SK-N-SH (cell line): ENCODE results near the gene TARDBP. TPM values are rescaled to one million over a fixed set of nuclear protein-coding genes. Genes with fewer than 3 reads are reported as not detected.

Experiments
- CTCF ChIA-PET: fragments of 300-600, 350-600 bp; formaldehyde crosslinking; extraction: SDS; loops from one replicate; lab custom pipeline; 2021; lab: Yijun Ruan, JAX
- POLR2A ChIA-PET: fragments of 350-600 bp; sonication (Branson Sonifier 250); formaldehyde crosslinking; extraction: SDS; loops from one replicate; lab custom pipeline; 2020; ENCODE audit warnings: antibody characterized with exemption, inconsistent platforms; lab: Yijun Ruan, JAX
- DNase-seq: peaks from one replicate; pipeline ENCODE4 v3.0.0; 2012
- H2AFZ ChIP-seq: fragments of 200-600 bp; sonication (generic); 2 replicates; pipeline ENCODE4 v1.8.1; 2016; ENCODE audit warnings: antibody characterized with exemption, mild to moderate bottlenecking, low read depth
- H3F3A ChIP-seq: fragments of 200-600 bp; sonication (generic); replicated peaks from 2 replicates; pipeline ENCODE3; 2016; ENCODE audit warnings: antibody characterized with exemption, mild to moderate bottlenecking; ENCODE audit not compliant: insufficient read depth
- H3K27ac ChIP-seq, 2 experiments: fragments of 200-500 bp in 1 of 2; fragments of 200-600 bp in 1 of 2; sonication (Bioruptor generic) in 1 of 2; sonication (generic), shearing (Covaris generic) in 1 of 2; 2 replicates each; pipeline versions ENCODE4 v1.5.1 to v1.6.1; 2014 to 2016; ENCODE audit warnings: low read depth in 2 of 2, inconsistent platforms in 1 of 2, low read length in 1 of 2, mild to moderate bottlenecking in 1 of 2, mixed read lengths in 1 of 2
- H3K27me3 ChIP-seq: fragments of 200-600 bp; sonication (generic), shearing (Covaris generic); 2 replicates; pipeline ENCODE4 v1.6.1; 2016; ENCODE audit warnings: mixed run types; ENCODE audit not compliant: insufficient read depth
- H3K36me3 ChIP-seq, 2 experiments: fragments of 200-500 bp in 1 of 2; fragments of 200-600 bp in 1 of 2; sonication (Bioruptor generic) in 1 of 2; sonication (generic) in 1 of 2; replicated peaks in 1 of 2; 2 replicates each; pipeline versions ENCODE3 to v1.5.1; 2014 to 2016; ENCODE audit warnings: low read length in 1 of 2, mild to moderate bottlenecking in 1 of 2; ENCODE audit not compliant: insufficient read depth in 2 of 2, control insufficient read depth in 1 of 2
- H3K4me1 ChIP-seq, 2 experiments: fragments of 200-500 bp in 1 of 2; fragments of 200-600 bp in 1 of 2; sonication (Bioruptor generic) in 1 of 2; sonication (generic), shearing (Covaris generic) in 1 of 2; 2 replicates each; pipeline versions ENCODE4 v1.5.1 to v1.6.1; 2014 to 2016; ENCODE audit warnings: low read depth in 1 of 2, low read length in 1 of 2, mixed run types in 1 of 2; ENCODE audit not compliant: insufficient read depth in 2 of 2, control insufficient read depth in 1 of 2
- H3K4me2 ChIP-seq: fragments of 200-600 bp; sonication (generic), shearing (Covaris generic); 2 replicates; pipeline ENCODE4 v1.6.1; 2017; ENCODE audit warnings: mixed run types
- H3K4me3 ChIP-seq, 2 experiments: fragments of 200-500 bp in 1 of 2; fragments of 200-600 bp in 1 of 2; sonication (Bioruptor generic) in 1 of 2; sonication (generic), shearing (Covaris generic) in 1 of 2; 2 replicates each; pipeline versions ENCODE4 v1.5.1 to v1.8.1; 2014 to 2016; ENCODE audit warnings: low read depth in 2 of 2, inconsistent platforms in 1 of 2, low read length in 1 of 2, mild to moderate bottlenecking in 1 of 2, mixed read lengths in 1 of 2, moderate library complexity in 1 of 2
- H3K79me2 ChIP-seq: fragments of 200-600 bp; sonication (generic); 2 replicates; pipeline ENCODE4 v1.8.1; 2017; ENCODE audit warnings: mild to moderate bottlenecking; ENCODE audit not compliant: insufficient read depth
- H3K9ac ChIP-seq: fragments of 200-600 bp; sonication (generic); 2 replicates; pipeline ENCODE4 v1.6.1; 2017; ENCODE audit warnings: mixed run types
- H3K9me2 ChIP-seq: fragments of 200-600 bp; sonication (generic); 2 replicates; pipeline ENCODE4 v1.6.1; 2017; ENCODE audit warnings: mixed run types
- H3K9me3 ChIP-seq: fragments of 200-600 bp; sonication (generic); 2 replicates; pipeline ENCODE4 v1.6.1; 2017; ENCODE audit warnings: mixed run types, mild to moderate bottlenecking, moderate library complexity
- H4K20me1 ChIP-seq: fragments of 200-600 bp; sonication (generic); 2 replicates; pipeline ENCODE4 v1.6.1; 2017; ENCODE audit warnings: mild to moderate bottlenecking, mixed run types; ENCODE audit not compliant: insufficient read depth
- CHD2 ChIP-seq: fragments of 150-350 bp; IDR thresholded peaks from 2 replicates; pipeline ENCODE4 v1.6.1; 2018; ENCODE audit warnings: low read length; ENCODE audit not compliant: partially characterized antibody
- IRF3 ChIP-seq: fragments of 150-350 bp; IDR thresholded peaks from 2 replicates; pipeline ENCODE4 v1.6.1; 2016; ENCODE audit warnings: mild to moderate bottlenecking, low read depth, low read length
- MEF2A ChIP-seq: IDR thresholded peaks from 2 replicates; pipeline ENCODE4 v1.4.0; 2012; ENCODE audit warnings: low read depth, borderline replicate concordance
- PBX3 ChIP-seq: IDR thresholded peaks from 2 replicates; pipeline ENCODE4; 2012
- RAD21 ChIP-seq: IDR thresholded peaks from 2 replicates; pipeline ENCODE4 v1.6.1; 2012; ENCODE audit warnings: mild to moderate bottlenecking, low read length
- REST ChIP-seq: IDR thresholded peaks from 2 replicates; pipeline ENCODE4 v1.6.1; 2012; ENCODE audit warnings: mild to moderate bottlenecking, low read depth, low read length, moderate library complexity
- SMC3 ChIP-seq: IDR thresholded peaks from 2 replicates; pipeline ENCODE4 v1.6.1; 2012; ENCODE audit warnings: low read depth, low read length, improper control_type of control experiment
- TAF1 ChIP-seq: IDR thresholded peaks from 2 replicates; pipeline ENCODE4 v1.6.1; 2012; ENCODE audit warnings: low read depth, mild to moderate bottlenecking, low read length, moderate library complexity, borderline replicate concordance
- TEAD4 ChIP-seq: IDR thresholded peaks from 2 replicates; pipeline ENCODE4 v1.4.0; 2012; ENCODE audit warnings: mild to moderate bottlenecking, borderline replicate concordance; ENCODE audit not compliant: insufficient read depth
- ZBTB33 ChIP-seq: IDR thresholded peaks from 2 replicates; pipeline ENCODE4 v1.4.0; 2012; ENCODE audit warnings: low read depth, borderline replicate concordance
- WGBS: methylation state at CpG from one replicate; pipeline ENCODE4 v1.1.6; 2017; ENCODE audit warnings: low lambda C conversion rate; 5-methylcytosine and 5-hydroxymethylcytosine counted together
- polyA plus RNA-seq, 3 experiments: library from polyadenylated mRNA; depleted of rRNA; stranded (reverse); fragments of >200 nt; gene quantifications; 2 replicates each; pipeline ENCODE4 v1.2.3, GENCODE V29; 2012

TARDBP gene
- polyA plus RNA-seq, 1 of the 3 experiments (the other 2 are of a cell fraction): 207 TPM

GRCh38 chr1:11046270-11046566 lies 33.8 kb downstream of the TARDBP start:
- DNase-seq: peak; percentile 34
- no peaks in the 10 kb centered on the region for H3K9me2 ChIP-seq
- no peak overlapping the region for H3K27ac ChIP-seq
- CTCF ChIA-PET: interaction anchor here (10.0 kb wide), 1 partner anchor 8 kb away, joined by 118 read pairs; no protein-coding TSS in a partner anchor
- H3K9me3 ChIP-seq: no peaks in the 10 kb centered on the region
- H3K4me3 ChIP-seq: no peak overlapping the region
- H3F3A ChIP-seq: no peaks in the 10 kb centered on the region
- H3K27me3 ChIP-seq: no peaks in the 10 kb centered on the region
- 92% methylated on average over 2 of the region's 8 CpGs for WGBS
- no peak overlapping the region for H3K4me2 ChIP-seq
- no peak overlapping the region for H3K9ac ChIP-seq
- H3K36me3 ChIP-seq: no peaks in the 10 kb centered on the region
- TF ChIP-seq RAD21: no peak
- no peak for TF ChIP-seq REST
- TF ChIP-seq SMC3: no peak
- TF ChIP-seq TAF1: no peak
- no peak for TF ChIP-seq PBX3
- TF ChIP-seq CHD2: no peak
- TF ChIP-seq TEAD4: no peak
- TF ChIP-seq IRF3: no peak
- no peak for TF ChIP-seq MEF2A
- TF ChIP-seq ZBTB33: no peak
- no peaks in the 10 kb centered on the region for H4K20me1 ChIP-seq
- POLR2A ChIA-PET: no interaction called here
- no peak overlapping the region for H2AFZ ChIP-seq
- H3K4me1 ChIP-seq: no peaks in the 10 kb centered on the region
- H3K79me2 ChIP-seq: no peaks in the 10 kb centered on the region
